Ovary (tissue), 9 donors: ENCODE results near the gene NUP62. TPM values are rescaled to one million over a fixed set of nuclear protein-coding genes. Genes with fewer than 3 reads are reported as not detected.

Experiments
- DNase-seq, 5 donors: peaks; one replicate each; pipeline ENCODE4 v3.0.0-alpha.2; 2019 to 2020
- H3K27ac ChIP-seq, 2 donors: fragments of 200-600 bp; one replicate each; pipeline versions ENCODE4 v1.5.1 to v1.8.0; 2019 to 2022
- H3K27me3 ChIP-seq: fragments of 200-600 bp; one replicate; pipeline ENCODE4 v1.8.0; 2022
- H3K36me3 ChIP-seq: fragments of 200-600 bp; sonication (generic); one replicate; pipeline ENCODE4 v1.5.1; 2019
- H3K4me1 ChIP-seq: one replicate; pipeline ENCODE4 v1.8.1; 2013; ENCODE audit warnings: mild to moderate bottlenecking, moderate library complexity; ENCODE audit not compliant: insufficient read depth
- H3K4me3 ChIP-seq: fragments of 200-600 bp; sonication (generic); one replicate; pipeline ENCODE4 v1.5.1; 2017
- H3K9me3 ChIP-seq, 2 donors: fragments of 200-600 bp in 1 of 2; sonication (generic) in 1 of 2; one replicate each; pipeline versions ENCODE4 v1.5.1 to v1.8.1; 2013 to 2019; ENCODE audit warnings: mild to moderate bottlenecking in 1 of 2, moderate library complexity in 1 of 2
- EP300 ChIP-seq: sonication (generic); formaldehyde crosslinking; IDR thresholded peaks from one replicate; pipeline ENCODE4 v1.6.1; 2017; ENCODE audit warnings: antibody characterized with exemption
- POLR2A ChIP-seq: fragments of 450-650 bp; IDR thresholded peaks from one replicate; pipeline ENCODE4 v1.6.1; 2017; ENCODE audit warnings: antibody characterized with exemption, mild to moderate bottlenecking, moderate library complexity
- WGBS, 3 donors: extraction: QIAGEN DNeasy Blood & Tissue Kit in 1 of 3; methylation state at CpG; one replicate each; pipeline versions ENCODE4 v1.1.5 to v1.1.7; 2013 to 2017; 5-methylcytosine and 5-hydroxymethylcytosine counted together
- intact Hi-C, 4 donors: fragments of 100-400 bp; cut with DNase I; formaldehyde crosslinking; loops; one replicate each; pipeline versions ENCODE4 v1.11.0 to v1.15.1; 2022 to 2023
- polyA plus RNA-seq, 2 donors: library from polyadenylated mRNA; stranded (reverse); fragments of 200-250 nt in 1 of 2; fragments of 350-450 nt in 1 of 2; fragmentation: Illumina TruSeq in 1 of 2; extraction: RNeasy Lipid Tissue Mini Kit (QIAGEN cat#74804) in 1 of 2; gene quantifications; one replicate each; pipeline ENCODE4 v1.2.3, GENCODE V29; 2013 to 2014
- total RNA-seq, 7 donors: library from RNA; depleted of rRNA in 2 of 7; stranded (reverse); fragments of >200 nt in 2 of 7; fragmentation: NEBNext Ultra II Directional in 3 of 7; extraction: Animal tissue kit (Norgen Biotek cat#: 25700) in 3 of 7; gene quantifications; one replicate each; pipeline versions ENCODE4 v1.1.0 to v1.2.4, GENCODE V29; 2016 to 2023
- TF ChIP-seq, protein P1 (sequence below), 3 donors: fragments of 450-650 bp in 2 of 3; fragments of 200-600 bp in 1 of 3; IDR thresholded peaks; one replicate each; pipeline versions ENCODE4 v1.5.1 to v1.8.0; 2016 to 2022; ENCODE audit warnings: antibody characterized with exemption in 3 of 3, mild to moderate bottlenecking in 1 of 3
- donor health status: DM: no; HTN: no; CAD: no; lungs with moderate emphysema.
- donor health status: DM: no; HTN: no; CAD: no.
- donor health status: Bipolar disorder and iron deficiency.
- donor health status: DM: yes; HTN: yes; CAD: no.
- donor health status: DM: no; HTN: no; CAD: no.
- donor health status: DM: yes; HTN: yes; CAD: no.

NUP62 gene
- total and polyA plus RNA-seq, 9 donors = 18.7 to 47.7 (median 37.1) TPM

DNA sequence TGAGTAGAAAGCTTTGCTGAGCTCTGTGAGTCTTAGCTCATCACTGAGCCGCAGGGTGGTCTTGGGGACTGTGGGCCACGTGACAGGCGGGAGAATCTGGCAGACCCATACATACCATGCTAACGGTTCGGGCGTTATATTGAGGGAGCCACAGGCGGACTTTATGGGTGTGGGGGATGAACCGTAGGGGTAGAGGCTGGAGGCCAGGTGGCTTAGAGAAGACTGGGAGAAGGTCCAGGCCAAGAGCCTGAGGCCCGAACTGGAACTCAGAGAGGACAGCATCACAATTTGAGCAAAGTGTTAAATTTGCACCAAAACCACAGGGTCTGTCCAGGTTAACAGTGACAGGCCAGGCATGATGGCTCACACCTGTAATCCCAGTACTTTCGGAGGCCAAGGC lies 15.6 kb downstream of the NUP62 start:
- Histone ChIP-seq H3K27me3 (no peaks in the 10 kb centered on the region), H3K27ac (no peak overlapping the region), H3K9me3 (no peaks in the 10 kb centered on the region), H3K36me3 (no peaks in the 10 kb centered on the region), H3K4me1 (peaks cover 9% of the 10 kb centered on the region), H3K4me3 (no peak overlapping the region)
- TF ChIP-seq POLR2A (no peak), EP300 (no peak)
- TF ChIP-seq, protein P1, sequence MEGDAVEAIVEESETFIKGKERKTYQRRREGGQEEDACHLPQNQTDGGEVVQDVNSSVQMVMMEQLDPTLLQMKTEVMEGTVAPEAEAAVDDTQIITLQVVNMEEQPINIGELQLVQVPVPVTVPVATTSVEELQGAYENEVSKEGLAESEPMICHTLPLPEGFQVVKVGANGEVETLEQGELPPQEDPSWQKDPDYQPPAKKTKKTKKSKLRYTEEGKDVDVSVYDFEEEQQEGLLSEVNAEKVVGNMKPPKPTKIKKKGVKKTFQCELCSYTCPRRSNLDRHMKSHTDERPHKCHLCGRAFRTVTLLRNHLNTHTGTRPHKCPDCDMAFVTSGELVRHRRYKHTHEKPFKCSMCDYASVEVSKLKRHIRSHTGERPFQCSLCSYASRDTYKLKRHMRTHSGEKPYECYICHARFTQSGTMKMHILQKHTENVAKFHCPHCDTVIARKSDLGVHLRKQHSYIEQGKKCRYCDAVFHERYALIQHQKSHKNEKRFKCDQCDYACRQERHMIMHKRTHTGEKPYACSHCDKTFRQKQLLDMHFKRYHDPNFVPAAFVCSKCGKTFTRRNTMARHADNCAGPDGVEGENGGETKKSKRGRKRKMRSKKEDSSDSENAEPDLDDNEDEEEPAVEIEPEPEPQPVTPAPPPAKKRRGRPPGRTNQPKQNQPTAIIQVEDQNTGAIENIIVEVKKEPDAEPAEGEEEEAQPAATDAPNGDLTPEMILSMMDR (IDR thresholded peaks at IDR 0.05) = no peak
- DNase-seq = no peak
- 40 to 49% (median 44%) methylated on average over 10 of the region's 10 CpGs for WGBS, 3 donors
- intact Hi-C loops = no loop called here

DNA sequence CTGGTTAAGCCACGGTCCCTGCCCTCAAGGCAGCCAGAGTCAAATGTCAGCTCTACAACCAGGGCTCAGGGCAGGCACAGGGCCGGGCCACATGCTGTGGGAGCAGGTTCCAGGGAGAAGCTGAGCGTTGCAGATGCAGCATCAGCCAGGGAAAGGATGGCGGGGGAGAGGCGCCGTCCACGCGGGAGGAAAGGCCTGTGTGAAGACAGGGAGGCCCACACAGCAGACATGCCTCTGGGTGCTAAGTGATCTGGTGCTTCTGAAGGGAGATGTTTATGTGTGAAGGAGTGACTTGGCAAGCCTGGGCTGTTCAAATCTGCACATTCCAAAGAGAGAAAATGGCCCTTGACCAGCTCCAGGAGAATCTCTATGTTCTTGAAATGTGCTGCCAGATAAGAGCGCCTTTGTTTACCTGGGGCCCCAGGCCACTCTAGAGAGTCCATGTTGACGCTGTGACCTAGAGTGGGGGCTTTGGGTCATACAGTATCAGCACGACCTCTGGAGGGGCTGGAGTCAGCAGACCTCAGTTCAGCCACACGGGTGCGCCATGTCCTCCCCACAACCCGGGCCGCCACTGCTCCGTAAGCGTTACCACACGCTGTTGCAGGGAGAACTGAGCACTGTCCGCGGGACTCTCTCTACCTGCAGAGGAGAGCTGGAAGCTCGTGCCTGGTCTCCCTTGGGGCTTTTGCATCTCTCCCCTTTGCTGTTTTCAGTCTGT lies 16.2 kb downstream of the NUP62 start:
- Histone ChIP-seq H3K36me3 (no peaks in the 10 kb centered on the region), H3K9me3 (no peaks in the 10 kb centered on the region), H3K27ac (peak overlapping the region in 1 of 2 donors; percentile 33), H3K4me3 (no peak overlapping the region), H3K27me3 (no peaks in the 10 kb centered on the region), H3K4me1 (peaks cover 9% of the 10 kb centered on the region)
- WGBS, 3 donors = 18 to 47% (median 30%) methylated on average over 21 of the region's 21 CpGs
- DNase-seq = peak; percentile 50 to 74 (median 55)
- TF ChIP-seq EP300 (no peak), POLR2A (no peak)
- TF ChIP-seq, protein P1 (IDR thresholded peaks at IDR 0.05) = peak in 1 of 3 donors; percentile 10
- intact Hi-C loops = no loop called here

- intact Hi-C loops = no loop called here
- no peak for DNase-seq
- H3K9me3 ChIP-seq = no peaks in the 10 kb centered on the region
Measured at GRCh38 chr19:49911381-49912145, 17.7 kb downstream of the NUP62 start.

GRCh38 chr19:49910179-49910578 lies 19.1 kb downstream of the NUP62 start:
- whole genome bisulfite sequencing, 3 donors = 90 to 96% (median 96%) methylated on average over 5 of the region's 5 CpGs
- Histone ChIP-seq H3K27me3 (no peaks in the 10 kb centered on the region), H3K27ac (no peak overlapping the region), H3K4me3 (no peak overlapping the region), H3K4me1 (peaks cover 9% of the 10 kb centered on the region), H3K9me3 (no peaks in the 10 kb centered on the region), H3K36me3 (no peaks in the 10 kb centered on the region)
- no peak for DNase-seq
- intact Hi-C loops = no loop called here
- TF ChIP-seq, protein P1 (IDR thresholded peaks at IDR 0.05) = no peak
- no peak for TF ChIP-seq POLR2A
- TF ChIP-seq EP300 = no peak

More at GRCh38 chr19:49911381-49912145, 17.7 kb downstream of the NUP62 start:
- no peak overlapping the region for H3K4me3 ChIP-seq
- peaks cover 9% of the 10 kb centered on the region for H3K4me1 ChIP-seq
- no peaks in the 10 kb centered on the region for H3K27me3 ChIP-seq
- WGBS, 3 donors = 50 to 58% (median 53%) methylated on average over 9 of the region's 9 CpGs
- no peak overlapping the region for H3K27ac ChIP-seq
- TF ChIP-seq, protein P1 (IDR thresholded peaks at IDR 0.05) = no peak
- TF ChIP-seq POLR2A (no peak), EP300 (no peak)
- no peaks in the 10 kb centered on the region for H3K36me3 ChIP-seq
